Choroid plexus epithelial cell (primary cell): ENCODE results near the gene COQ9.

Experiments
- DNase-seq: peaks from one replicate; pipeline ENCODE4 v3.0.0-alpha.2; 2010; ENCODE audit warnings: low read depth
- H3K4me3 ChIP-seq: 2 replicates; pipeline ENCODE4 v1.5.1; 2011; ENCODE audit warnings: low read depth, mild to moderate bottlenecking, control low read depth, low read length, moderate library complexity
- CTCF ChIP-seq: conservative IDR thresholded peaks from 2 replicates; pipeline ENCODE4 v1.5.1; 2011; ENCODE audit warnings: low read depth, mild to moderate bottlenecking, control low read depth, inconsistent platforms, low read length, moderate library complexity

Gene COQ9

GRCh38 chr16:57407521-57408353 is 39.5 kb upstream of the COQ9 start:
- no peak overlapping the region for H3K4me3 ChIP-seq
- DNase-seq = no peak
- no peak for TF ChIP-seq CTCF

GRCh38 chr16:57409065-57409464 is 38.2 kb upstream of the COQ9 start:
- TF ChIP-seq CTCF = no peak
- no peak overlapping the region for H3K4me3 ChIP-seq
- no peak for DNase-seq

- no peak for DNase-seq
- H3K4me3 ChIP-seq = no peak overlapping the region
Observed at GRCh38 chr16:57409870-57410587, 37.2 kb upstream of the COQ9 start.

GRCh38 chr16:57411362-57411976 is 35.8 kb upstream of the COQ9 start:
- no peak for TF ChIP-seq CTCF
- DNase-seq = no peak
- H3K4me3 ChIP-seq = no peak overlapping the region

More at GRCh38 chr16:57409870-57410587, 37.2 kb upstream of the COQ9 start:
- TF ChIP-seq CTCF = no peak

GRCh38 chr16:57412584-57412983 is 34.7 kb upstream of the COQ9 start:
- no peak for TF ChIP-seq CTCF
- no peak for DNase-seq
- H3K4me3 ChIP-seq = no peak overlapping the region

GRCh38 chr16:57413301-57413730 is 34.0 kb upstream of the COQ9 start:
- H3K4me3 ChIP-seq = no peak overlapping the region
- no peak for DNase-seq
- no peak for TF ChIP-seq CTCF
